ENCODE measurements around the gene CHP1. TPM values are rescaled to one million over a fixed set of nuclear protein-coding genes. Genes with fewer than 3 reads are reported as not detected.
"Not testable (repeated sequence)": the region's sequence is repeated elsewhere in the genome, so short reads cannot be mapped to it uniquely, and the experiment has no call there.

The CHP1 gene
- total RNA-seq, 2 experiments from 2014 or later = 29.1 to 32.8 TPM

DNA sequence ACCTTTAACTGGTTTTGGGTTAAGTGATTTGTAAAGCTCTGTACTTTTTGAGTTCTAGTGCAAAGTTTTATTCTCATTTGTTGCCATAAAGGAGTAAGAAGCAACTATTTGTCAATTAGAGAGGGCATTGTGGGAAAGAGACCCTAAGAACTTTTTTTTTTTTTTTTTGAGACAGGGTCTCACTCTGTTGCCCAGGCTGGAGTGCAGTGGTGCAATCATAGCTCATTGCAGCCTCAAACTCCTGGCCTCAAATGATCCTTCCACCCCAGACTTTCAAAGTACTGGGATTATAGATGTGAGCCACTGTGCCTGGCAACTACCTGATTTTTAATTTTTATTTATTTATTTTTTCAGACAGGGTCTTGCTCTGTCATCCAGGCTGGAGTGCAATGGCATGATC lies 4.9 kb downstream of the CHP1 start:
- Mint-ChIP-seq H3K4me3 (no peak overlapping the region), H3K27ac (no peak overlapping the region), H3K27me3 (no peaks in the 10 kb centered on the region), H3K9me3 (no peaks in the 10 kb centered on the region), H3K4me1 (peaks cover 18% of the 10 kb centered on the region), H3K36me3 (no peaks in the 10 kb centered on the region)
- no peak for DNase-seq

GRCh38 chr15:41238100-41238499 lies 7.0 kb downstream of the CHP1 start:
- no peak for DNase-seq
- no peaks in the 10 kb centered on the region for H3K27me3 Mint-ChIP-seq
- peak overlapping the region; percentile 30 for H3K27ac Mint-ChIP-seq
- H3K9me3 Mint-ChIP-seq = no peaks in the 10 kb centered on the region
- H3K4me1 Mint-ChIP-seq = peaks cover 3% of the 10 kb centered on the region
- H3K36me3 Mint-ChIP-seq = no peaks in the 10 kb centered on the region
- H3K4me3 Mint-ChIP-seq = no peak overlapping the region

DNA sequence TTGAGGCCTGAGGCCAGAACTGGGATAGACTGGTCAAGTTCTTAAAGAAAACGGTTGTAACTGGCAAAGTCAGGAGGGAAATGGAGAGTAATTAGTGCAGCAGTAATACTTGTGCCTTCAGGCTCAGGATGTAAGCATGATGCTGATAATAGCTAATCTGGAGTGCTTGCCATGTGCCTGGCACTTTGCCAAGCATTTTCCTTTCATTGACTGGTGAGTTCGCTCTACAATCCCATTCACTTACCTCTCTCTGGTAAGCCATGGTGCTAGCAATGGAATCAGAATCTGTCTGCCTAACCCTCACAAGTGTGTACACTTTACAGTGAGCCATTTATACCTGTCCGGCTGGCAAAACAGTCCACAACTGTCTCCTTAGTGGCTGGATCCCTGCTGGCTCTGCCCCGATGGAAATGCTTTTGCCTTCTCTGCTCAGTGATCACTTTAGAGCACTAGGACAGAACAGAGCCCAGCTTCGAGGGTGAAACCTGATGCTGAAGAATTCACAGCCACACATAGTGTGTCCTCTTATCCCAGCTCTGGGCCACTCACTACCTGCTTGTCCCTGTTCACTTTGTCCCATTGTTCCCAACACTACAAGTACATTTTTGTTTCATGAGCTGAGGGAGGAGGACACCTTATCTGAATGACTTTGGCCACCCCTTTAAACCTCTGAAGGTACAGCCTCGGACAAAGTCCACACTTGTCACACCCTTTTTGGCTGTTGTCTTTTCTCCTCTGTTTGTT lies 10.3 kb downstream of the CHP1 start:
- Mint-ChIP-seq H3K27me3 (no peaks in the 10 kb centered on the region), H3K9me3 (no peaks in the 10 kb centered on the region), H3K4me3 (no peak overlapping the region), H3K27ac (no peak overlapping the region), H3K36me3 (no peaks in the 10 kb centered on the region), H3K4me1 (peaks cover 2% of the 10 kb centered on the region)
- DNase-seq = no peak

GRCh38 chr15:41250745-41251144 lies 19.7 kb downstream of the CHP1 start:
- H3K4me3 Mint-ChIP-seq, DNase-seq: not testable (repeated sequence)

GRCh38 chr15:41251411-41251810 lies 20.3 kb downstream of the CHP1 start:
- Mint-ChIP-seq H3K4me3 (no peak overlapping the region), H3K27me3 (no peaks in the 10 kb centered on the region), H3K9me3 (no peaks in the 10 kb centered on the region), H3K27ac (no peak overlapping the region), H3K36me3 (peaks cover 5% of the 10 kb centered on the region), H3K4me1 (no peaks in the 10 kb centered on the region)
- DNase-seq = no peak

More at GRCh38 chr15:41250745-41251144, 19.7 kb downstream of the CHP1 start:
- not testable (repeated sequence) for H3K27me3 Mint-ChIP-seq, H3K4me1 Mint-ChIP-seq, H3K27ac Mint-ChIP-seq, H3K9me3 Mint-ChIP-seq, H3K36me3 Mint-ChIP-seq

GRCh38 chr15:41254560-41254959 lies 23.5 kb downstream of the CHP1 start:
- H3K36me3 Mint-ChIP-seq = peaks cover 9% of the 10 kb centered on the region
- H3K27ac Mint-ChIP-seq = no peak overlapping the region
- H3K27me3 Mint-ChIP-seq = no peaks in the 10 kb centered on the region
- H3K4me1 Mint-ChIP-seq = no peaks in the 10 kb centered on the region
- H3K9me3 Mint-ChIP-seq = no peaks in the 10 kb centered on the region
- H3K4me3 Mint-ChIP-seq = no peak overlapping the region
- DNase-seq = no peak

DNA sequence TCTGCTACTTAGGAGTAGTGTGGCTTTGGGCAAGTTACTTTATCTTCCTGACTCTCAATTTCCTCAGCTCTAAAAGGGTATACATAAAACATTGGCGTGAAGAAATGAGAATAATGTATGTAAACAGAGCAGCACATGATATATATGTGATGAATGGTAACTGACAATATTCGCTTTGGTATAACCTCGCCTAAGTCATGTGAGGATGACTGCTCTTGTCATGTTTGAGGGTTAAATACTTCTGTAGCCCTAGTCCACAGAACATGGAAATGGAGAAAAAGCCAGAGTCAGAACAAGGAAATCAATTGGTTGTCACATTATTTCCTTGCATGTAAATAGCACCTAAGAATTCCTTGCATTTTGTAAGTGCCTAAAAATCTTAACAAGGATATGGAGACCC lies 25.0 kb downstream of the CHP1 start:
- Mint-ChIP-seq H3K27me3 (no peaks in the 10 kb centered on the region), H3K36me3 (peaks cover 12% of the 10 kb centered on the region), H3K4me1 (no peaks in the 10 kb centered on the region), H3K9me3 (no peaks in the 10 kb centered on the region), H3K4me3 (no peak overlapping the region), H3K27ac (no peak overlapping the region)
- no peak for DNase-seq

- H3K4me3 Mint-ChIP-seq = no peak overlapping the region
Observed at GRCh38 chr15:41256577-41257038, 25.5 kb downstream of the CHP1 start.

GRCh38 chr15:41258750-41259471 lies 27.8 kb downstream of the CHP1 start:
- Mint-ChIP-seq H3K9me3 (no peaks in the 10 kb centered on the region), H3K27ac (no peak overlapping the region), H3K4me1 (no peaks in the 10 kb centered on the region), H3K4me3 (no peak overlapping the region), H3K36me3 (peaks cover 12% of the 10 kb centered on the region), H3K27me3 (no peaks in the 10 kb centered on the region)
- no peak for DNase-seq

More at GRCh38 chr15:41256577-41257038, 25.5 kb downstream of the CHP1 start:
- Mint-ChIP-seq H3K36me3 (peaks cover 12% of the 10 kb centered on the region), H3K4me1 (no peaks in the 10 kb centered on the region), H3K9me3 (no peaks in the 10 kb centered on the region), H3K27me3 (no peaks in the 10 kb centered on the region), H3K27ac (no peak overlapping the region)
- DNase-seq = no peak

- Mint-ChIP-seq H3K4me3 (no peak overlapping the region), H3K36me3 (peaks cover 12% of the 10 kb centered on the region), H3K27me3 (no peaks in the 10 kb centered on the region), H3K9me3 (no peaks in the 10 kb centered on the region), H3K4me1 (no peaks in the 10 kb centered on the region), H3K27ac (no peak overlapping the region)
- no peak for DNase-seq
Observed at GRCh38 chr15:41259546-41260189, 28.6 kb downstream of the CHP1 start.

- not testable (repeated sequence) for H3K27me3 Mint-ChIP-seq, H3K4me3 Mint-ChIP-seq, DNase-seq, H3K36me3 Mint-ChIP-seq, H3K4me1 Mint-ChIP-seq, H3K27ac Mint-ChIP-seq, H3K9me3 Mint-ChIP-seq
Observed at GRCh38 chr15:41260924-41261323, 29.9 kb downstream of the CHP1 start.

GRCh38 chr15:41262571-41262970 lies 31.5 kb downstream of the CHP1 start:
- no peak for DNase-seq
- H3K27ac Mint-ChIP-seq = no peak overlapping the region
- no peaks in the 10 kb centered on the region for H3K27me3 Mint-ChIP-seq
- H3K9me3 Mint-ChIP-seq = no peaks in the 10 kb centered on the region
- no peak overlapping the region for H3K4me3 Mint-ChIP-seq
- no peaks in the 10 kb centered on the region for H3K4me1 Mint-ChIP-seq
- H3K36me3 Mint-ChIP-seq = peaks cover 8% of the 10 kb centered on the region

DNA sequence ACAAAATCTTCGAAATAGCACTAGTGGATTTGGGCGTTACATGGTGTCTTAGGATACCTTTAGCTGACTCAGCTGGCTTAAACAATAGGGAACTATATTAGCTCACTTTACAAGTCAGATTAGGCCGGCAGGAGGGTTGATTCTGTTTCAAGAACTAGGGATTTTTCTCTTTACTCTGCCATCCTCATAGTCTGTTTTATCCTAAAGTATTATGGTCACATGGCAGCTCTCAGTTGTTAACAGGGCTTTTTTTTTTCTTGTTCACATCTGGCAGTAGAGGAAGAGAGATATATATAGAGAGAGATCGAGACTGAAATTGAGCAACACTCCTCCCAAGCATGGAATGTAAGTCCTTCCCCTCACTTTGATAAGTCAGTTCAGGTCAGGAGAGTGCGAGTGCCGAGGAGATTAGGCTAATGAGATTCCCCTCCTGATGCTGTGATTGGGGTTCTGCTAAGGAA lies 32.9 kb downstream of the CHP1 start:
- Mint-ChIP-seq H3K9me3 (no peaks in the 10 kb centered on the region), H3K4me1 (no peaks in the 10 kb centered on the region), H3K4me3 (no peak overlapping the region), H3K27ac (no peak overlapping the region), H3K27me3 (no peaks in the 10 kb centered on the region), H3K36me3 (peaks cover 4% of the 10 kb centered on the region)
- DNase-seq = no peak

GRCh38 chr15:41269887-41270286 lies 38.8 kb downstream of the CHP1 start:
- H3K4me1 Mint-ChIP-seq = no peaks in the 10 kb centered on the region
- no peak overlapping the region for H3K27ac Mint-ChIP-seq

DNA sequence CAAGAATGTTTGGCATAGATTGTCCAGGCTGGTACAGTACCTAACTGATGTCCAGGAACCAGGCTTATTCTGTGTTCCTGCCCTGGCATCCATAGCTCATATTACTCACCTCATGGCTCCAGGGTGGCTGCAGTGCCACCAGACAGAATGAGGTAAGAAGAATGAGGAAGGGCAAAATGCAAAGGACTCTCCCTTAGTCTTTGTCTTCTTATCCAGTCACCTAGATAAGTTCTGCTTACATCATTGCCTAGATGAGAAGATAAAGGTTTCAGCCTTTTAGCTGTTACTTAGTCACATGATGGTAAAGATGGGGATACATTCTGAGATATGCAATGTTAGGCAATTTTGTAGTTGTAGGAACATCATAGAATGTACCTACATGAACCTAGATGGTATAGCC lies 45.8 kb downstream of the CHP1 start:
- no peaks in the 10 kb centered on the region for H3K9me3 Mint-ChIP-seq
- H3K4me3 Mint-ChIP-seq = no peak overlapping the region
- DNase-seq = no peak
- H3K27me3 Mint-ChIP-seq = no peaks in the 10 kb centered on the region
- no peak overlapping the region for H3K27ac Mint-ChIP-seq
- H3K36me3 Mint-ChIP-seq = peaks cover 4% of the 10 kb centered on the region
- H3K4me1 Mint-ChIP-seq = no peaks in the 10 kb centered on the region

More at GRCh38 chr15:41269887-41270286, 38.8 kb downstream of the CHP1 start:
- H3K36me3 Mint-ChIP-seq = no peaks in the 10 kb centered on the region
- no peak for DNase-seq
- no peaks in the 10 kb centered on the region for H3K9me3 Mint-ChIP-seq
- H3K4me3 Mint-ChIP-seq = no peak overlapping the region
- no peaks in the 10 kb centered on the region for H3K27me3 Mint-ChIP-seq

All from activated naive CD8-positive, alpha-beta T cell treated with anti-CD3 and anti-CD28 coated beads for 36 hours (primary cell).